ENCODE results near the gene MSANTD1.
"Not testable (repeated sequence)": the region's sequence is repeated elsewhere in the genome, so short reads cannot be mapped to it uniquely, and the experiment has no call there.

MSANTD1 gene

GRCh38 chr4:3299976-3300671, 51.2 kb downstream of the MSANTD1 start:
- Histone ChIP-seq H3K4me3 (ENCODE audit: low read length in 2 of 2) (no peak overlapping the region), H3K4me1 (ENCODE audit: control insufficient read depth, insufficient read depth, low read length) (peaks cover 15% of the 10 kb centered on the region), H3K27ac (ENCODE audit: low read length) (no peak overlapping the region), H3K9ac (ENCODE audit: low read length in 2 of 2) (no peak overlapping the region), H3K27me3 (ENCODE audit: control insufficient read depth in 1 of 2, insufficient read depth in 2 of 2, low read length in 2 of 2) (no peaks in the 10 kb centered on the region), H3K36me3 (ENCODE audit: control insufficient read depth in 2 of 2, insufficient read depth in 2 of 2, low read length in 2 of 2) (no peaks in the 10 kb centered on the region), H3K9me3 (ENCODE audit: control insufficient read depth in 2 of 2, low read length in 2 of 2) (peaks cover 0 to 10% of the 10 kb centered on the region in 2 donors)

- not testable (repeated sequence) for H3K36me3 ChIP-seq (ENCODE audit: control insufficient read depth in 2 of 2, insufficient read depth in 2 of 2, low read length in 2 of 2); H3K4me3 ChIP-seq (ENCODE audit: low read length in 2 of 2); H3K9ac ChIP-seq (ENCODE audit: low read length in 2 of 2); H3K9me3 ChIP-seq (ENCODE audit: control insufficient read depth in 2 of 2, low read length in 2 of 2); H3K27ac ChIP-seq (ENCODE audit: low read length); H3K27me3 ChIP-seq (ENCODE audit: control insufficient read depth in 1 of 2, insufficient read depth in 2 of 2, low read length in 2 of 2)
- H3K4me1 ChIP-seq (ENCODE audit: control insufficient read depth, insufficient read depth, low read length): peaks cover 22% of the 10 kb centered on the region
Measured at GRCh38 chr4:3300882-3301281, 51.9 kb downstream of the MSANTD1 start.

GRCh38 chr4:3301450-3302172, 52.7 kb downstream of the MSANTD1 start:
- Histone ChIP-seq H3K9ac (ENCODE audit: low read length in 2 of 2) (no peak overlapping the region), H3K4me1 (ENCODE audit: control insufficient read depth, insufficient read depth, low read length) (peaks cover 29% of the 10 kb centered on the region), H3K4me3 (ENCODE audit: low read length in 2 of 2) (no peak overlapping the region), H3K27ac (ENCODE audit: low read length) (no peak overlapping the region), H3K27me3 (ENCODE audit: control insufficient read depth in 1 of 2, insufficient read depth in 2 of 2, low read length in 2 of 2) (no peaks in the 10 kb centered on the region), H3K36me3 (ENCODE audit: control insufficient read depth in 2 of 2, insufficient read depth in 2 of 2, low read length in 2 of 2) (no peaks in the 10 kb centered on the region), H3K9me3 (ENCODE audit: control insufficient read depth in 2 of 2, low read length in 2 of 2) (peaks cover 0 to 10% of the 10 kb centered on the region in 2 donors)

- H3K9me3 ChIP-seq (ENCODE audit: control insufficient read depth in 2 of 2, low read length in 2 of 2): peaks cover 0 to 4% of the 10 kb centered on the region in 2 donors
- H3K4me3 ChIP-seq (ENCODE audit: low read length in 2 of 2): no peak overlapping the region
- H3K36me3 ChIP-seq (ENCODE audit: control insufficient read depth in 2 of 2, insufficient read depth in 2 of 2, low read length in 2 of 2): no peaks in the 10 kb centered on the region
- no peaks in the 10 kb centered on the region for H3K27me3 ChIP-seq (ENCODE audit: control insufficient read depth in 1 of 2, insufficient read depth in 2 of 2, low read length in 2 of 2)
- H3K9ac ChIP-seq (ENCODE audit: low read length in 2 of 2): no peak overlapping the region
- H3K27ac ChIP-seq (ENCODE audit: low read length): no peak overlapping the region
- H3K4me1 ChIP-seq (ENCODE audit: control insufficient read depth, insufficient read depth, low read length): peaks cover 34% of the 10 kb centered on the region
Measured at GRCh38 chr4:3302173-3302785, 53.3 kb downstream of the MSANTD1 start.

GRCh38 chr4:3302786-3303564, 54.0 kb downstream of the MSANTD1 start:
- Histone ChIP-seq H3K4me1 (ENCODE audit: control insufficient read depth, insufficient read depth, low read length) (peaks cover 34% of the 10 kb centered on the region), H3K9ac (ENCODE audit: low read length in 2 of 2) (no peak overlapping the region), H3K4me3 (ENCODE audit: low read length in 2 of 2) (no peak overlapping the region), H3K27ac (ENCODE audit: low read length) (no peak overlapping the region), H3K9me3 (ENCODE audit: control insufficient read depth in 2 of 2, low read length in 2 of 2) (no peaks in the 10 kb centered on the region), H3K36me3 (ENCODE audit: control insufficient read depth in 2 of 2, insufficient read depth in 2 of 2, low read length in 2 of 2) (no peaks in the 10 kb centered on the region), H3K27me3 (ENCODE audit: control insufficient read depth in 1 of 2, insufficient read depth in 2 of 2, low read length in 2 of 2) (no peaks in the 10 kb centered on the region)

GRCh38 chr4:3303565-3303824, 54.5 kb downstream of the MSANTD1 start:
- no peak overlapping the region for H3K27ac ChIP-seq (ENCODE audit: low read length)
- H3K36me3 ChIP-seq (ENCODE audit: control insufficient read depth in 2 of 2, insufficient read depth in 2 of 2, low read length in 2 of 2): no peaks in the 10 kb centered on the region
- no peak overlapping the region for H3K4me3 ChIP-seq (ENCODE audit: low read length in 2 of 2)
- no peaks in the 10 kb centered on the region for H3K27me3 ChIP-seq (ENCODE audit: control insufficient read depth in 1 of 2, insufficient read depth in 2 of 2, low read length in 2 of 2)
- H3K4me1 ChIP-seq (ENCODE audit: control insufficient read depth, insufficient read depth, low read length): peaks cover 34% of the 10 kb centered on the region
- H3K9me3 ChIP-seq (ENCODE audit: control insufficient read depth in 2 of 2, low read length in 2 of 2): no peaks in the 10 kb centered on the region
- H3K9ac ChIP-seq (ENCODE audit: low read length in 2 of 2): no peak overlapping the region

- Histone ChIP-seq H3K27ac (ENCODE audit: low read length) (peak overlapping the region; percentile 8), H3K36me3 (ENCODE audit: control insufficient read depth in 2 of 2, insufficient read depth in 2 of 2, low read length in 2 of 2) (no peaks in the 10 kb centered on the region), H3K4me1 (ENCODE audit: control insufficient read depth, insufficient read depth, low read length) (peaks cover 34% of the 10 kb centered on the region), H3K9ac (ENCODE audit: low read length in 2 of 2) (peak overlapping the region in 1 of 2 donors; percentile 18), H3K4me3 (ENCODE audit: low read length in 2 of 2) (peak overlapping the region; percentile 70 to 74), H3K27me3 (ENCODE audit: control insufficient read depth in 1 of 2, insufficient read depth in 2 of 2, low read length in 2 of 2) (no peaks in the 10 kb centered on the region), H3K9me3 (ENCODE audit: control insufficient read depth in 2 of 2, low read length in 2 of 2) (no peaks in the 10 kb centered on the region)
Measured at GRCh38 chr4:3303923-3304710, 55.2 kb downstream of the MSANTD1 start.

- Histone ChIP-seq H3K27ac (ENCODE audit: low read length) (peak overlapping the region; percentile 8), H3K36me3 (ENCODE audit: control insufficient read depth in 2 of 2, insufficient read depth in 2 of 2, low read length in 2 of 2) (no peaks in the 10 kb centered on the region), H3K4me1 (ENCODE audit: control insufficient read depth, insufficient read depth, low read length) (peaks cover 31% of the 10 kb centered on the region)
Measured at GRCh38 chr4:3304831-3305609, 56.1 kb downstream of the MSANTD1 start.

GRCh38 chr4:3305610-3306371, 56.8 kb downstream of the MSANTD1 start:
- Histone ChIP-seq H3K27me3 (ENCODE audit: control insufficient read depth in 1 of 2, insufficient read depth in 2 of 2, low read length in 2 of 2) (no peaks in the 10 kb centered on the region), H3K27ac (ENCODE audit: low read length) (no peak overlapping the region), H3K9me3 (ENCODE audit: control insufficient read depth in 2 of 2, low read length in 2 of 2) (no peaks in the 10 kb centered on the region), H3K4me3 (ENCODE audit: low read length in 2 of 2) (no peak overlapping the region), H3K9ac (ENCODE audit: low read length in 2 of 2) (no peak overlapping the region), H3K36me3 (ENCODE audit: control insufficient read depth in 2 of 2, insufficient read depth in 2 of 2, low read length in 2 of 2) (no peaks in the 10 kb centered on the region), H3K4me1 (ENCODE audit: control insufficient read depth, insufficient read depth, low read length) (peaks cover 30% of the 10 kb centered on the region)

More at GRCh38 chr4:3304831-3305609, 56.1 kb downstream of the MSANTD1 start:
- H3K9ac ChIP-seq (ENCODE audit: low read length in 2 of 2): peak overlapping the region; percentile 18 to 47
- no peaks in the 10 kb centered on the region for H3K27me3 ChIP-seq (ENCODE audit: control insufficient read depth in 1 of 2, insufficient read depth in 2 of 2, low read length in 2 of 2)
- no peaks in the 10 kb centered on the region for H3K9me3 ChIP-seq (ENCODE audit: control insufficient read depth in 2 of 2, low read length in 2 of 2)
- peak overlapping the region; percentile 70 to 74 for H3K4me3 ChIP-seq (ENCODE audit: low read length in 2 of 2)
